Measurements from ENCODE around the gene PEAK3. TPM values are rescaled to one million over a fixed set of nuclear protein-coding genes. Genes with fewer than 3 reads are reported as not detected.

Gene PEAK3
- total RNA-seq, 1 donor from 2014 or later = not detected

- DNase-seq (ENCODE audit: low read depth, low spot score) = no peak
Observed at GRCh38 chr19:2251106-2252054, 30.6 kb downstream of the PEAK3 start.

GRCh38 chr19:2250766-2251105 lies 31.2 kb downstream of the PEAK3 start:
- DNase-seq (ENCODE audit: low read depth, low spot score) = no peak

GRCh38 chr19:2249880-2250765 lies 31.9 kb downstream of the PEAK3 start:
- DNase-seq (ENCODE audit: low read depth, low spot score) = no peak

- DNase-seq (ENCODE audit: low read depth, low spot score) = no peak
Observed at GRCh38 chr19:2249010-2249866, 32.7 kb downstream of the PEAK3 start, which contains the start of gene AMH. AMH (plus strand) TSS chr19:2249323; CDS start chr19:2249333, 10 bp downstream.

- no peak for DNase-seq (ENCODE audit: low read depth, low spot score)
Observed at GRCh38 chr19:2248136-2249009, 33.6 kb downstream of the PEAK3 start.

GRCh38 chr19:2247433-2248101 lies 34.4 kb downstream of the PEAK3 start:
- no peak for DNase-seq (ENCODE audit: low read depth, low spot score)

GRCh38 chr19:2246801-2247361 lies 35.1 kb downstream of the PEAK3 start:
- DNase-seq (ENCODE audit: low read depth, low spot score) = no peak

GRCh38 chr19:2246014-2246620 lies 35.9 kb downstream of the PEAK3 start:
- no peak for DNase-seq (ENCODE audit: low read depth, low spot score)

GRCh38 chr19:2245273-2245672 lies 36.7 kb downstream of the PEAK3 start:
- DNase-seq (ENCODE audit: low read depth, low spot score) = no peak

GRCh38 chr19:2244486-2244885 lies 37.5 kb downstream of the PEAK3 start:
- no peak for DNase-seq (ENCODE audit: low read depth, low spot score)

- no peak for DNase-seq (ENCODE audit: low read depth, low spot score)
Observed at GRCh38 chr19:2244125-2244411, 37.9 kb downstream of the PEAK3 start.

- no peak for DNase-seq (ENCODE audit: low read depth, low spot score)
Observed at GRCh38 chr19:2243274-2244124, 38.5 kb downstream of the PEAK3 start.

GRCh38 chr19:2242816-2243215 lies 39.2 kb downstream of the PEAK3 start:
- no peak for DNase-seq (ENCODE audit: low read depth, low spot score)

GRCh38 chr19:2242092-2242537 lies 39.9 kb downstream of the PEAK3 start:
- DNase-seq (ENCODE audit: low read depth, low spot score) = no peak

GRCh38 chr19:2240881-2241760 lies 40.9 kb downstream of the PEAK3 start:
- no peak for DNase-seq (ENCODE audit: low read depth, low spot score)

GRCh38 chr19:2239771-2240770 lies 41.9 kb downstream of the PEAK3 start:
- DNase-seq (ENCODE audit: low read depth, low spot score) = peak; percentile 84

Data from pulmonary artery endothelial cell (primary cell).